HepG2 (cell line): Measurements from ENCODE around the gene PELI3. TPM values are rescaled to one million over a fixed set of nuclear protein-coding genes. Genes with fewer than 3 reads are reported as not detected.
A peak's percentile ranks its signal among the peaks of the same experiment; 100 is the strongest.

Experiments used
- ATAC-seq: fragments of 200-7000 bp; cut with Tn5 transposase; 3 replicates; pipeline ENCODE4 v1.9.1; 2020; ENCODE audit warnings: mild to moderate bottlenecking, moderate library complexity
- BruUV-seq: library from RNA; stranded (reverse); fragments of 400-500 nt; replicated peaks from 2 replicates; lab custom pipeline; 2021; lab: Mats Ljungman, UMichigan
- CTCF ChIA-PET: fragments of 300-600 bp; formaldehyde crosslinking; extraction: SDS; loops from one replicate; lab custom pipeline; 2021; ENCODE audit warnings: low total read pairs, inconsistent platforms, low intra/inter-chr PET ratio; lab: Yijun Ruan, JAX
- POLR2A ChIA-PET: fragments of 350-600 bp; sonication (Branson Sonifier 250); formaldehyde crosslinking; loops from one replicate; lab custom pipeline; 2020; ENCODE audit warnings: antibody characterized with exemption, inconsistent platforms; lab: Yijun Ruan, JAX
- DNase-seq: peaks from one replicate; pipeline ENCODE4 v3.0.0-alpha.2; 2015; ENCODE audit warnings: low spot score
- FAIRE-seq: peaks from 3 replicates; lab custom pipeline; 2011; peaks lifted over from hg19 to GRCh38; lab: Jason Lieb, UNC
- H2AFZ ChIP-seq: one replicate; pipeline ENCODE4 v1.6.1; 2011; ENCODE audit warnings: low read length, inconsistent platforms
- H3K27ac ChIP-seq: fragments of 300-600 bp; 3 replicates; pipeline ENCODE4 v1.8.0; 2011; ENCODE audit warnings: mixed run types, mild to moderate bottlenecking, mixed read lengths, low read length, inconsistent platforms; ENCODE audit not compliant: insufficient read depth; ENCODE audit errors: extremely low read length
- H3K27me3 ChIP-seq, 2 experiments: fragments of 200-600 bp in 1 of 2; 2 replicates in 1 of 2; 3 replicates in 1 of 2; pipeline versions ENCODE4 v1.6.0 to v1.8.0; 2011; ENCODE audit warnings: low read length in 2 of 2, mild to moderate bottlenecking in 2 of 2, moderate library complexity in 2 of 2, inconsistent platforms in 1 of 2; ENCODE audit not compliant: insufficient read depth in 2 of 2, control insufficient read depth in 1 of 2
- H3K36me3 ChIP-seq, 2 experiments: fragments of 200-600 bp in 1 of 2; replicated peaks in 1 of 2; 2 replicates in 1 of 2; 3 replicates in 1 of 2; pipeline versions ENCODE4 v1.5.1 to v1.8.0; 2011; ENCODE audit warnings: low read length in 2 of 2, inconsistent platforms in 1 of 2; ENCODE audit not compliant: insufficient read depth in 2 of 2, control insufficient read depth in 1 of 2
- H3K4me1 ChIP-seq: 2 replicates; pipeline ENCODE4 v1.5.1; 2012; ENCODE audit warnings: low read length, inconsistent platforms; ENCODE audit not compliant: insufficient read depth
- H3K4me2 ChIP-seq: 2 replicates; pipeline ENCODE4 v1.6.0; 2011; ENCODE audit warnings: low read depth, low read length, inconsistent platforms
- H3K4me3 ChIP-seq, 3 experiments: fragments of 200-600 bp in 1 of 3; sonication (generic), shearing (Covaris generic) in 1 of 3; replicated peaks in 1 of 3; 2 replicates each; pipeline ENCODE4 v1.5.1; 2011 to 2016; ENCODE audit warnings: low read length in 3 of 3, inconsistent platforms in 2 of 3, low read depth in 2 of 3, mild to moderate bottlenecking in 2 of 3, control low read depth in 1 of 3, mixed read lengths in 1 of 3; ENCODE audit not compliant: insufficient read depth in 1 of 3
- H3K79me2 ChIP-seq: one replicate; pipeline ENCODE4 v1.6.1; 2011; ENCODE audit warnings: low read length, inconsistent platforms; ENCODE audit not compliant: insufficient read depth
- H3K9ac ChIP-seq: 2 replicates; pipeline ENCODE4 v1.6.0; 2011; ENCODE audit warnings: mild to moderate bottlenecking, low read depth, low read length, inconsistent platforms; ENCODE audit not compliant: insufficient read depth
- H3K9me3 ChIP-seq: 2 replicates; pipeline ENCODE4 v1.5.1; 2012; ENCODE audit warnings: mild to moderate bottlenecking, low read length
- H4K20me1 ChIP-seq: 2 replicates; pipeline ENCODE4 v1.6.0; 2011; ENCODE audit warnings: inconsistent platforms, mild to moderate bottlenecking, low read length, moderate library complexity; ENCODE audit not compliant: insufficient read depth
- AGO1 ChIP-seq: fragments of 200-400 bp; formaldehyde crosslinking; IDR thresholded peaks from 2 replicates; pipeline ENCODE4 v1.6.1; 2017; ENCODE audit warnings: mild to moderate bottlenecking, low read depth, low read length, moderate library complexity; ENCODE audit not compliant: poor library complexity, severe bottlenecking
- RFX1 ChIP-seq: fragments of 450-650 bp; IDR thresholded peaks from 2 replicates; pipeline ENCODE4 v1.6.1; 2017
- USF2 ChIP-seq, 2 experiments: sonication (generic) in 1 of 2; formaldehyde crosslinking in 1 of 2; IDR thresholded peaks; 2 replicates each; pipeline versions ENCODE4 v1.5.1 to v1.6.1; 2011 to 2020; ENCODE audit warnings: borderline replicate concordance in 1 of 2, low read depth in 1 of 2, low read length in 1 of 2, mild to moderate bottlenecking in 1 of 2, missing genetic modification reagents in 1 of 2, moderate library complexity in 1 of 2
- ZFP91 ChIP-seq: sonication (generic); formaldehyde crosslinking; IDR thresholded peaks from 2 replicates; pipeline ENCODE4 v1.9.0; 2022; ENCODE audit warnings: missing genetic modification reagents, mild to moderate bottlenecking, borderline replicate concordance
- ZNF282 ChIP-seq: fragments of 450-650 bp; IDR thresholded peaks from 2 replicates; pipeline ENCODE4 v1.6.1; 2018; ENCODE audit not compliant: partially characterized antibody
- ZNF768 ChIP-seq: sonication (generic); formaldehyde crosslinking; IDR thresholded peaks from 2 replicates; pipeline ENCODE4 v1.4.0; 2020; ENCODE audit warnings: missing genetic modification reagents
- WGBS: methylation state at CpG from one replicate; pipeline ENCODE4 v1.1.6; 2017; ENCODE audit warnings: low lambda C conversion rate; 5-methylcytosine and 5-hydroxymethylcytosine counted together
- in situ Hi-C: cut with HindIII; loops from 2 replicates; pipeline ENCODE4 v1.10.0; 2017; ENCODE audit warnings: low pct_unique_long_range_greater_than_20kb; ENCODE audit not compliant: extremely low pct_ligation_motif_present
- intact Hi-C: fragments of 100-400 bp; cut with micrococcal nuclease; formaldehyde crosslinking; loops from one replicate; pipeline ENCODE4 v1.10.0; 2022; ENCODE audit not compliant: unreplicated experiment
- polyA plus RNA-seq, 8 experiments: library from polyadenylated mRNA; depleted of rRNA in 3 of 8; stranded (reverse) in 7 of 8; unstranded in 1 of 8; fragments of >200 nt; fragmentation: Illumina TruSeq in 4 of 8; extraction: Trizol in 4 of 8; gene quantifications; 2 replicates each; pipeline versions ENCODE4 v1.2.1 to v1.2.3, GENCODE V29; 2011 to 2016; ENCODE audit warnings: low read depth in 4 of 8, missing spikeins in 1 of 8, mixed read lengths in 1 of 8; ENCODE audit not compliant: insufficient read depth in 1 of 8
- total RNA-seq, 5 experiments: library from RNA; depleted of rRNA; stranded (reverse); fragments of >200 nt; fragmentation: Illumina TruSeq; extraction: Trizol; gene quantifications; 2 replicates each; pipeline ENCODE4 v1.2.3, GENCODE V29; 2016; ENCODE audit warnings: low read depth in 1 of 5

Gene PELI3
- total and polyA plus RNA-seq, 2 of the 13 experiments (the other 11 are each of a cell fraction or from before 2014, with no cell fraction given), result 2.0 to 4.0 TPM

- TF ChIP-seq AGO1 (no peak), ZFP91 (CRISPR knock-in tag) (peak; percentile 47; the same call in 1 of the 2 replicates), RFX1 (peak; percentile 77), USF2 (IDR thresholded peaks at IDR 0.05; ENCODE audit: low read depth, low read length) (no peak), USF2 (CRISPR knock-in tag; IDR thresholded peaks at IDR 0.05; ENCODE audit: borderline replicate concordance) (no peak)
Observed at GRCh38 chr11:66467756-66468155, 1.1 kb downstream of the PELI3 start (continued).

GRCh38 chr11:66468691-66469090 is 2.0 kb downstream of the PELI3 start:
- Histone ChIP-seq H3K79me2 (no peaks in the 10 kb centered on the region), H3K27me3 (peaks cover 0 to 12% of the 10 kb centered on the region in 2 experiments; a peak in 3 of 5 replicates), H3K4me3 (no peak overlapping the region), H3K9ac (no peak overlapping the region), H3K36me3 (peaks cover 0 to 2% of the 10 kb centered on the region in 2 experiments; a peak in 2 of 5 replicates), H3K4me1 (peaks cover 26% of the 10 kb centered on the region), H2AFZ (no peak overlapping the region), H3K27ac (no peak overlapping the region), H3K9me3 (no peaks in the 10 kb centered on the region), H4K20me1 (no peaks in the 10 kb centered on the region; the same call in 1 of the 2 replicates), H3K4me2 (no peak overlapping the region)
- TF ChIP-seq ZNF282 (no peak), ZNF768 (peak; percentile 64; the same call in 1 of the 2 replicates)
- no peak for DNase-seq
- no TSS peak for BruUV-seq
- FAIRE-seq, result no peak
- POLR2A ChIA-PET, result interaction anchor here (1.3 to 3.4 kb wide), 2 partner anchors 11 kb away, joined by 11 to 48 read pairs; partner anchors contain the start of gene DPP3
- in situ Hi-C loops, result no loop called here
- WGBS, result 97% methylated on average over 5 of the region's 6 CpGs
- intact Hi-C loops, result no loop called here
- CTCF ChIA-PET, result no interaction called here
- ATAC-seq, result no peak
